CD4-positive, alpha-beta T cell treated with Interleukin-2 at 100 ng/mL for 4 hours (primary cell): Measurements from ENCODE around the gene SEC11C.
"Not testable (repeated sequence)": the region's sequence is repeated elsewhere in the genome, so short reads cannot be mapped to it uniquely, and the experiment has no call there.

Source experiments
- DNase-seq: peaks from one replicate; pipeline ENCODE4 v3.0.0-alpha.2; 2020; ENCODE audit warnings: low spot score

Gene SEC11C

DNA sequence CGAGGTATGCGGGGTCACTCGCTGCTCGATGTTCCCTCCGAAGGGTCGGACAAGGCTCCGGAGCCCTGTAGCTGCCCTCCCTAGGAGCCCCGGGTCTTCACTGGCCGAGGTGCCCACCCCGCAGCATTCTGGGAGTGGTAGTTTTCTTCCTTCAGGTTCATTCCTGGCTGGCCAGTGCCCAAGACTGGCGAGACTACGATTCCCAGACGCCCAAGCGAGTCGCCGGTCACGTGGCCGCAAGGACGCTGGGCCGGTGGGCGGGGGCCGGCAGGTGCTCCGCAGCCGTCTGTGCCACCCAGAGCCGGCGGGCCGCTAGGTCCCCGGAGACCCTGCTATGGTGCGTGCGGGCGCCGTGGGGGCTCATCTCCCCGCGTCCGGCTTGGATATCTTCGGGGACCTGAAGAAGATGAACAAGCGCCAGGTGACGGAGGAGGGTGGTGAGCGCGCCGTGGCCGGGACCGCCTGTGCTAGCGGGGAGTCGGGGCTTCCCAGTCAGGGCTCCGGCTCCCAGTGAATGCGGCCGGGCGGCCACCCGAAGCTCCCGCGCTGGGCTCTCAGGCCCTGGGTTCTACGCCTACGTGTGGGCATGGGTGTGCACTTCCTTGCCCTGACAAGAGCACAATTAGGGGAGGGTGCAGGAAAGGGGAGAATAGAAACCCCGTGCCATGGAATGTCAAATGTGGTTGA lies at the start of gene SEC11C:
SEC11C (plus strand) TSS at position 270 of the 687 bp plus-strand sequence; CDS start at position 335, 65 bp downstream.
- DNase-seq = peak; percentile 96

- no peak for DNase-seq
Measured at GRCh38 chr18:59090966-59091603, 48.6 kb upstream of the SEC11C start.

GRCh38 chr18:59093668-59094067 lies 46.0 kb upstream of the SEC11C start:
- DNase-seq = no peak

GRCh38 chr18:59094569-59094968 lies 45.1 kb upstream of the SEC11C start:
- DNase-seq = no peak

- DNase-seq = no peak
Measured at GRCh38 chr18:59096098-59096789, 43.4 kb upstream of the SEC11C start.

- no peak for DNase-seq
Measured at GRCh38 chr18:59101830-59102414, 37.8 kb upstream of the SEC11C start.

GRCh38 chr18:59109375-59109774 lies 30.3 kb upstream of the SEC11C start:
- DNase-seq = no peak

DNA sequence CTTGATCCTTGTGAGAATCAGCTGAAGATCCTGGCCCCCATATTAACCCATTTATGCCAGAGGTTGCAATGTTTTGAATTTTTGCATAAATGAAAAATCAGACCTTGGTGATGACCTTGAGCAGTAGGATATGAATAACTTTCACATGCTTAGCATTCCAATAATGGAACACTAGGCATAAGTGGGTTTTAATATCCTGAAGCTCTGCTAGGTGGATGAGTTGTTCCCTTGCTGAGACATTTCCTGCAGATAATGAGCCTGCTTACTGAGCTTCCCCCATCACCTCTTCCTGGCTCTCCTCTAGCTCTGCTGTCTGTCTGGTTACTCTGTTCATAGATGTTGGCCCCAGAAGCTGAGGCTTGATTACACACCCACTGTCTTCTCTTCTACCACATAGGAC lies 25.5 kb upstream of the SEC11C start:
- DNase-seq = no peak

DNA sequence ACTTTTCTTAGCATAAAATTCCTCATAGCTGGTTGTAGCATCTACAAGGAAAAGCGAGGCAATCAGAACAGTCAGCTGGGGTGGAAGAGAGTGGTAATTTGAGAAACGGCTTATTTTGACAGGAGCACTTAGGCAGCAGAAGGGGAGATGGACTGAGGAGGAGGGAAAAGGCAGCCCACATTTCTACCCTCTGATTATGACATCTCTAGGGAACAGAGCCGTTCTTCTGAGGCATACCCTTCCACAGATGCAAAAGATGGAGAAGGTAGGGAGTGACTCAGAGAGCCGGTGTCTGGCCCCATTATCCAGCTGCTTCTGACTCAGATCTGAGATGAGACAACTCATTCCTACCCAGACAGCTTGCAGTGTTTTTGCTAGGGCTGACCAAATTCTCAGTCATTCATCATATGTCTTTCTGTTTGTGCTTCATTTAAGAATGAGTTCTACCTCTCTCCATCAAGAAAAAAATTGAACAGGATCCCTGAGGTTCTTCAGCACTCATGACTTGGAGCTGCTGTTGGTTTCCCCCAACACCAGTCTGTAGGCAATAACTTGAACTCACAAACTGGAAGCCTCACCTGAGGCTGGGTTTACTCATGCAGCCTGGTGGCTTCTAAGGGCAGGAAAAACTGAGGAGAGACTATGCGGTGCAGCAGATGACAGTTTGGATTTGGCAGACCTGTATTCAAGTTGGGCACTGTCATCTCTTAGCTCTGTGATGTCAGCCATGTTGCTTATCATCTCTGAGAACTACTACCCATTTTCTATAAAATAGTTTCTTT lies 15.9 kb upstream of the SEC11C start:
- DNase-seq = no peak

DNA sequence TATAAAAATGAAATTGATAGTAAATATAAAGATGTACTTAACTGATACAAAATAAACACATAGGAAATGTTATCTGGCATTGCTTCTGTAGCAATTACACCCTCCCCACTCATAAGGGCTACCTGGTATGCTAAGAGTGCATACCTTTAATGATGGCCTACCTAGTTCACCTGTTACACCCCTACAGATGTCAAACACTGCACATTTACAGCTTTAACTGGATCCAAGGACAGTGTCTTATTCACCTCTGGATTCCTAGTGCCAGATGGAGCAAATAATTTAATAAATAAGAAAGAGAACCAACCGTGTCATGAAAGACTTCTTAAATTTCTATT lies 15.3 kb upstream of the SEC11C start:
- no peak for DNase-seq

DNA sequence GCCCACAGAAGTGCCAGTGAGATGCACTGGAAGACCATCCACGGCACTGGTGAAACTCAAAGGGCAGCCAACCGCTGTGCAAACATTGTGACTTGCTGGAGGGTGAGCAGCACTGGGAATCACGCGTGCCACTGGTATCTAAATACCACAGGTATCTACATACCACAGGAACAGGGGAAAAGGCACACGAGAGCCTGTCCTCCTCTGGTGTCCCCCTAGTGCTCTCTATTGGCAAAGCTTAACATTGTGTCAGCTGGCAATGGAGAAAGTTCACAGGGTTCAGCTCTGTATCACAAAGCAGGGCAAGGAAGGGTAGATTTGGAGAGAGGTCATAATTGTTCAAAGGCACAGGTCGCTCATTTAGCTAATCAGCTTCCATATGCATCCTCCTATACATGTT lies 12.6 kb upstream of the SEC11C start:
- no peak for DNase-seq

GRCh38 chr18:59129951-59130703 lies 9.6 kb upstream of the SEC11C start:
- DNase-seq = no peak

DNA sequence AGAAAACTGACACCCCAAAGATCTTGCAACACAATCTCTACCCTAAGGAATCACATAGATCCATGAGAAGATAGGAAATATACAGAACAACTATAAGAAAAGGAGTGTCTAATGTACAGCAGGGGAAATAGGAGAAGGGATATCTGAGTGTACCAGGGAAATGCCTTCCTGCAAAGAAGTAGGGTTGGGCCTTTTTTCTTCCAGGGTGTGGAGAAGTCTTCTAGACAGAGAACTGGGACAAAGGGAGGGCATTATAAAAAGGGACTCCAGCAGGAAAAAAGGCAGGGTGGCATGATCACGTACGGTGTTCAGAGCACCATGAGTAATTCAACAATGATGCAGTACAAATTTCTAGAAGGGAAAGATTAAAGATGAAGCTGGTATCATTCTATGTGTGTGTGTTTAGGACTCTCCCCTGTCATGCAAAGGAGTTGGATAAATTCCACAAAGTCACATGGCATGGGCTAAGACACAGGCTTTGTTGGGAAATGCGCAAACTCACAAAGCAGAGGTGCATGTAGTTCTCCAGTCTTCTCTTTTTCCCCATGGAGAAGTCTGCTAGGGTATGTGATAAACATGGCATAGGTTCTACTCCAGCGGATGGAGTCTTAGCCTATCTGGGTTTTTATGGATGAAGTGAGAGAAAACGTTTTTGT lies 6.7 kb upstream of the SEC11C start:
- no peak for DNase-seq

DNA sequence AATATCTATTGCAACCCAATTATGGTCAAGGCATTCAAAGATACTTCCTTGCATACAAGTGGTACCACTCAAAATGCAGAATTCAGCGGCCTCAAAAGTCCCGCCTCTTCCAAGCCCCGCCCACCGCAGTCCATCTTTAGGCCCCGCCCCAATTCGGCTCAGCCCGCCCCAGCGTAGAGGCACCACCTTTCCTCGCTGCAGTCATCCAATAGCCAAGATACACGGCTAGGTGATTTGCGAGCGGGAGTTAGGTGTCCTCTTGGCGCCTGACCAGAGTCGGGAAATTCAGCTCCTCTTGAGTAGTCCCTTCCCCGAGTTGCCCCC lies 431 bp upstream of the SEC11C start:
- DNase-seq = peak; percentile 93

DNA sequence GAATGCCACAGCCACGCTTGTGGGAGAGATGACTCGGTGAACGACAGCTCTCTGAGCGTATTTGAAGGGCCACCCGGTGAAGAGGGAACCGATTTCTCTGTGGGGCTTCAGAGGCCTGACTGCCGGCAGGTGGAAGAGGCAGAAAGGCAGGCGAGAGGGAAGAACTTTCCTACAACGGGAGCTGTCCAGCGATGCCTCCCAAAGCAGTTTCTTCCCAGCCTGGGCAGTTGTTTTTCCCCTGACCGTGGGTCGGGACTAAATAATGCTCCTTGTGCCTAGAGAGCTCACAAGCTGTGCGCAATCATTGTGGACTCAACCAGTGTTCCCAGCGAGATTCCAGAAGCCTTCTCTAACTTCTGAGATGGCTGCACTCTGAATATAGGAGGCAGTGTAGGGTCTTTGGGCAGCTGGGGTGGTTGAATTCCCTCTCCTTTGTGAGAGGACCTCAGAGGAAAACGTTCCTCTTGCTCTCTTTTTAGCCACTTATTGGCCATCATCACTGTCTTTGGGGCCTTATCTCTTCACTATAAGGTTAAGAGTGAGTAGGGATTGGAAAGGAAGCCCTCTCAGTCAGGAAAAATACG lies 710 bp downstream of the SEC11C start:
- no peak for DNase-seq

- no peak for DNase-seq
Measured at GRCh38 chr18:59141294-59142068, 1.8 kb downstream of the SEC11C start.

- peak; percentile 10 for DNase-seq
Measured at GRCh38 chr18:59142274-59142673, 2.6 kb downstream of the SEC11C start.

GRCh38 chr18:59142800-59143416 lies 3.2 kb downstream of the SEC11C start:
- DNase-seq = not testable (repeated sequence)

GRCh38 chr18:59143441-59143840 lies 3.8 kb downstream of the SEC11C start:
- no peak for DNase-seq
